Natural killer cell (primary cell): ENCODE data around the gene HTRA3. TPM values are rescaled to one million over a fixed set of nuclear protein-coding genes. Genes with fewer than 3 reads are reported as not detected.

ENCODE experiments used
- ATAC-seq, 3 donors: fragments of 150-1000 bp in 2 of 3; fragments of 200-7000 bp in 1 of 3; cut with Tn5 transposase; 1 replicate in 1 of 3; 2 replicates in 2 of 3; pipeline ENCODE4 v1.10.0; 2021; ENCODE audit warnings: mild to moderate bottlenecking in 2 of 3, moderate library complexity in 2 of 3
- DNase-seq, 2 donors: peaks; one replicate each; pipeline versions ENCODE4 v3.0.0 to v3.0.0-alpha.2; 2013 to 2021; ENCODE audit warnings: mixed read lengths in 1 of 2
- H3K27ac ChIP-seq: one replicate; pipeline ENCODE4 v1.5.1; 2013; ENCODE audit warnings: mild to moderate bottlenecking, low read length
- H3K27me3 ChIP-seq: one replicate; pipeline ENCODE4 v1.6.1; 2013; ENCODE audit warnings: low read length; ENCODE audit not compliant: control insufficient read depth, insufficient read depth
- H3K36me3 ChIP-seq: one replicate; pipeline ENCODE4 v1.6.1; 2013; ENCODE audit warnings: low read length; ENCODE audit not compliant: control insufficient read depth, insufficient read depth
- H3K4me1 ChIP-seq: one replicate; pipeline ENCODE4 v1.6.1; 2013; ENCODE audit warnings: low read length; ENCODE audit not compliant: control insufficient read depth, insufficient read depth
- H3K4me3 ChIP-seq: one replicate; pipeline ENCODE4 v1.5.1; 2013; ENCODE audit warnings: low read length
- H3K9me3 ChIP-seq: one replicate; pipeline ENCODE4 v1.6.1; 2013; ENCODE audit warnings: low read length; ENCODE audit not compliant: control insufficient read depth, insufficient read depth
- H3K27ac Mint-ChIP-seq, 2 donors: one replicate each; pipeline ENCODE4 v1.8.0; 2022; ENCODE audit warnings: mild to moderate bottlenecking in 2 of 2, mixed read lengths in 2 of 2, moderate library complexity in 1 of 2
- H3K27me3 Mint-ChIP-seq, 2 donors: one replicate each; pipeline ENCODE4 v1.8.0; 2022; ENCODE audit warnings: low read depth in 2 of 2, mixed read lengths in 2 of 2
- H3K36me3 Mint-ChIP-seq: one replicate; pipeline ENCODE4 v1.8.0; 2022; ENCODE audit warnings: mixed read lengths
- H3K4me1 Mint-ChIP-seq, 2 donors: one replicate each; pipeline ENCODE4 v1.8.0; 2022; ENCODE audit warnings: mixed read lengths in 2 of 2
- H3K4me3 Mint-ChIP-seq: one replicate; pipeline ENCODE4 v1.8.0; 2022; ENCODE audit warnings: mild to moderate bottlenecking, moderate library complexity, mixed read lengths
- H3K9me3 Mint-ChIP-seq, 2 donors: one replicate each; pipeline ENCODE4 v1.8.0; 2022; ENCODE audit warnings: mixed read lengths in 2 of 2
- WGBS: methylation state at CpG from one replicate; pipeline ENCODE4 v1.1.7; 2013; ENCODE audit warnings: missing lambda C conversion rate; ENCODE audit not compliant: insufficient coverage; 5-methylcytosine and 5-hydroxymethylcytosine counted together
- intact Hi-C: fragments of 100-400 bp; cut with micrococcal nuclease; formaldehyde crosslinking; loops from one replicate; pipeline ENCODE4 v1.14.2; 2022
- total RNA-seq, 4 donors: library from RNA; stranded (reverse); fragments of 120-200 nt in 1 of 4; gene quantifications; one replicate each; pipeline versions ENCODE4 v1.2.3 to v1.2.4, GENCODE V29; 2013 to 2022
- TF ChIP-seq, protein P1 (sequence below): fragments of 200-600 bp; IDR thresholded peaks from one replicate; pipeline ENCODE4 v1.8.0; 2022; ENCODE audit warnings: antibody characterized with exemption

Gene HTRA3
- total RNA-seq, 3 donors from 2014 or later (not counting 1 experiment from before 2014, with no cell fraction given) = not detected

- no peak for DNase-seq
These were observed 73.9 kb downstream of the HTRA3 start for GRCh38 chr4:8343262-8343966.

DNA sequence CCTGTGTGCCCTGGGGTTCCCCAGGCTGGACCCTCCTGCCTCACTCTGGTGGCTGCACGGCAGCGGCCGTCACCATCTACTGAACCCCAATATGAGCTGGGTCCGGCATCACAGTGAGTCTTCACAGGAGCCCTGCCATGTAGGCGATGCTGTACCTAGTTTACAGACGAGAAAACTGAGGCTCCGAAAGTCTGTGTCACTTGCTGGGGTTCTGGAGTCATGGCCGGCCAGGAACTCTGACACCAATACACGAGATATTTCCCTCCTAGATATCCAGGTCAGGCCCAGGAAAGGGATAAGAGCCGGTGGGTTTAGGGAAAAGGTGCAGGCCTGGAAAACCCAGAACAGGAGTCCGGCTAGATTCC, 74.4 kb downstream of the HTRA3 start:
- Mint-ChIP-seq H3K27me3 (peaks cover 3 to 11% of the 10 kb centered on the region in 2 donors), H3K27ac (no peak overlapping the region), H3K9me3 (no peaks in the 10 kb centered on the region), H3K4me1 (no peaks in the 10 kb centered on the region), H3K4me3 (no peak overlapping the region), H3K36me3 (no peaks in the 10 kb centered on the region)
- no peak for DNase-seq
- H3K4me1 ChIP-seq = no peaks in the 10 kb centered on the region
- 92% methylated on average over 11 of the region's 11 CpGs for WGBS
- no peak overlapping the region for H3K27ac ChIP-seq
- H3K4me3 ChIP-seq = no peak overlapping the region
- no peaks in the 10 kb centered on the region for H3K9me3 ChIP-seq
- no peaks in the 10 kb centered on the region for H3K27me3 ChIP-seq
- TF ChIP-seq, protein P1, sequence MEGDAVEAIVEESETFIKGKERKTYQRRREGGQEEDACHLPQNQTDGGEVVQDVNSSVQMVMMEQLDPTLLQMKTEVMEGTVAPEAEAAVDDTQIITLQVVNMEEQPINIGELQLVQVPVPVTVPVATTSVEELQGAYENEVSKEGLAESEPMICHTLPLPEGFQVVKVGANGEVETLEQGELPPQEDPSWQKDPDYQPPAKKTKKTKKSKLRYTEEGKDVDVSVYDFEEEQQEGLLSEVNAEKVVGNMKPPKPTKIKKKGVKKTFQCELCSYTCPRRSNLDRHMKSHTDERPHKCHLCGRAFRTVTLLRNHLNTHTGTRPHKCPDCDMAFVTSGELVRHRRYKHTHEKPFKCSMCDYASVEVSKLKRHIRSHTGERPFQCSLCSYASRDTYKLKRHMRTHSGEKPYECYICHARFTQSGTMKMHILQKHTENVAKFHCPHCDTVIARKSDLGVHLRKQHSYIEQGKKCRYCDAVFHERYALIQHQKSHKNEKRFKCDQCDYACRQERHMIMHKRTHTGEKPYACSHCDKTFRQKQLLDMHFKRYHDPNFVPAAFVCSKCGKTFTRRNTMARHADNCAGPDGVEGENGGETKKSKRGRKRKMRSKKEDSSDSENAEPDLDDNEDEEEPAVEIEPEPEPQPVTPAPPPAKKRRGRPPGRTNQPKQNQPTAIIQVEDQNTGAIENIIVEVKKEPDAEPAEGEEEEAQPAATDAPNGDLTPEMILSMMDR = no peak
- intact Hi-C loops = no loop called here
- no peaks in the 10 kb centered on the region for H3K36me3 ChIP-seq
- ATAC-seq = no peak

More at GRCh38 chr4:8343262-8343966, 73.9 kb downstream of the HTRA3 start:
- H3K36me3 ChIP-seq = no peaks in the 10 kb centered on the region
- no peak overlapping the region for H3K4me3 Mint-ChIP-seq
- no peaks in the 10 kb centered on the region for H3K4me1 Mint-ChIP-seq
- no peak for ATAC-seq
- H3K36me3 Mint-ChIP-seq = no peaks in the 10 kb centered on the region
- intact Hi-C loops = no loop called here
- no peaks in the 10 kb centered on the region for H3K27me3 ChIP-seq
- no peaks in the 10 kb centered on the region for H3K9me3 Mint-ChIP-seq
- no peak overlapping the region for H3K4me3 ChIP-seq
- no peaks in the 10 kb centered on the region for H3K9me3 ChIP-seq
- TF ChIP-seq, protein P1 = no peak
- no peak overlapping the region for H3K27ac ChIP-seq
- no peaks in the 10 kb centered on the region for H3K4me1 ChIP-seq
- peaks cover 3 to 13% of the 10 kb centered on the region in 2 donors for H3K27me3 Mint-ChIP-seq
- H3K27ac Mint-ChIP-seq = no peak overlapping the region
- 91% methylated on average over 28 of the region's 28 CpGs for WGBS

DNA sequence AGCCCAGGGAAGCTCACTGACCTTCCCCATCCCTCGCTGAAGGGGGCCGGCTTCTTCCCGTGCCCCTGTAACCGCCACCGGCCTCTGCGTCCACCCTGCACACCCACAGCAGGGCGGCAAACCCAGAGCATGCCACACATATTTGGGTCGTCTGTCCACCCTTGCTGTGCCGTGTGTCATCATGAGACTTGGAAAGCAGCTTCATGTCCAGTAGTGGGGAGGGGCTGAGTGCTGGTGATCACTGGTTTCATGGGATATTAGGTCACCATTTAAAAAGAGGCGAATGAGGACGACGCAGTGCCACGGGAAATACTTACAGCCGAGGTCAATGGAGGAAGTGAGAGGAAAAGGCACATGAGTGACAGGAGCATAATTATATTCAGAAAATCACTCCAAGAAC, 74.8 kb downstream of the HTRA3 start:
- H3K27ac Mint-ChIP-seq = no peak overlapping the region
- no peaks in the 10 kb centered on the region for H3K4me1 Mint-ChIP-seq
- no peaks in the 10 kb centered on the region for H3K27me3 ChIP-seq
- H3K27ac ChIP-seq = no peak overlapping the region
- H3K27me3 Mint-ChIP-seq = peaks cover 3 to 7% of the 10 kb centered on the region in 2 donors
- no peak overlapping the region for H3K4me3 ChIP-seq
- no peaks in the 10 kb centered on the region for H3K4me1 ChIP-seq
- no peaks in the 10 kb centered on the region for H3K9me3 ChIP-seq
- TF ChIP-seq, protein P1 = no peak
- no peaks in the 10 kb centered on the region for H3K9me3 Mint-ChIP-seq
- no peak overlapping the region for H3K4me3 Mint-ChIP-seq
- H3K36me3 Mint-ChIP-seq = no peaks in the 10 kb centered on the region
- DNase-seq = no peak
- intact Hi-C loops = no loop called here
- 82% methylated on average over 14 of the region's 14 CpGs for WGBS
- no peak for ATAC-seq
- no peaks in the 10 kb centered on the region for H3K36me3 ChIP-seq
